HG03064 (cell line): Measurements from ENCODE around the gene PHRF1.
A peak's percentile ranks its signal among the peaks of the same experiment; 100 is the strongest.

Experiments used
- ATAC-seq: cut with Tn5 transposase; IDR thresholded peaks from one replicate; pipeline ENCODE4 v1.9.1; 2021; ENCODE audit warnings: low read depth; ENCODE audit not compliant: unreplicated experiment

PHRF1 gene

GRCh38 chr11:614021-614622 is 37.9 kb downstream of the PHRF1 start:
- no peak for ATAC-seq

- no peak for ATAC-seq
Observed at GRCh38 chr11:614623-615503, 38.6 kb downstream of the PHRF1 start.

- peak; percentile 70 for ATAC-seq
Observed at GRCh38 chr11:615504-616319, 39.4 kb downstream of the PHRF1 start, which contains the start of gene IRF7. TSS of gene IRF7 (minus strand) at chr11:615950. CDS start at chr11:615364, 586 bp downstream.

GRCh38 chr11:616320-617198 is 40.3 kb downstream of the PHRF1 start:
- no peak for ATAC-seq

GRCh38 chr11:617199-617911 is 41.1 kb downstream of the PHRF1 start:
- no peak for ATAC-seq

GRCh38 chr11:617912-618682 is 41.8 kb downstream of the PHRF1 start:
- ATAC-seq, result no peak

- ATAC-seq, result no peak
Observed at GRCh38 chr11:618856-619627, 42.8 kb downstream of the PHRF1 start.

- ATAC-seq, result no peak
Observed at GRCh38 chr11:619628-620050, 43.4 kb downstream of the PHRF1 start.

GRCh38 chr11:620201-620600 is 43.9 kb downstream of the PHRF1 start:
- ATAC-seq, result no peak

- ATAC-seq, result no peak
Observed at GRCh38 chr11:620935-621814, 44.9 kb downstream of the PHRF1 start.

- ATAC-seq, result no peak
Observed at GRCh38 chr11:621838-622237, 45.6 kb downstream of the PHRF1 start.

GRCh38 chr11:623349-623869 is 47.1 kb downstream of the PHRF1 start:
- ATAC-seq, result no peak

GRCh38 chr11:623999-624704 is 47.9 kb downstream of the PHRF1 start:
- ATAC-seq, result no peak

- no peak for ATAC-seq
Observed at GRCh38 chr11:624705-625635, 48.7 kb downstream of the PHRF1 start, which contains the start of gene CDHR5. TSS of gene CDHR5 (minus strand) at chr11:624955. CDS start at chr11:624902, 53 bp downstream.
